NT2/D1 (cell line): ENCODE measurements around the gene ATXN2L.

Experiments used
- DNase-seq: peaks from one replicate; pipeline ENCODE4 v3.0.0-alpha.2; 2011; ENCODE audit warnings: low read depth, low spot score
- H3K27me3 ChIP-seq: 2 replicates; pipeline ENCODE4 v1.6.0; 2011; ENCODE audit warnings: mild to moderate bottlenecking; ENCODE audit not compliant: insufficient read length, insufficient read depth
- H3K36me3 ChIP-seq: 2 replicates; pipeline ENCODE4 v1.6.1; 2011; ENCODE audit warnings: mild to moderate bottlenecking, low read length, mixed read lengths; ENCODE audit not compliant: insufficient read depth, insufficient read length
- H3K4me1 ChIP-seq: 2 replicates; pipeline ENCODE4 v1.5.1; 2011; ENCODE audit not compliant: insufficient read depth, insufficient read length
- H3K4me3 ChIP-seq: 2 replicates; pipeline ENCODE4 v1.5.1; 2011; ENCODE audit warnings: low read depth; ENCODE audit not compliant: insufficient read length
- H3K9ac ChIP-seq: 2 replicates; pipeline ENCODE4 v1.6.0; 2011; ENCODE audit warnings: low read depth; ENCODE audit not compliant: insufficient read length
- H3K9me3 ChIP-seq: 2 replicates; pipeline ENCODE4 v1.5.1; 2011; ENCODE audit warnings: mild to moderate bottlenecking, low read length; ENCODE audit not compliant: insufficient read depth
- SUZ12 ChIP-seq: IDR thresholded peaks from 2 replicates; pipeline ENCODE4 v1.6.1; 2011; ENCODE audit not compliant: insufficient read length, insufficient read depth; ENCODE audit errors: extremely low read depth
- YY1 ChIP-seq: IDR thresholded peaks from 2 replicates; pipeline ENCODE4 v1.6.1; 2011; ENCODE audit not compliant: insufficient read length, insufficient read depth
- ZNF274 ChIP-seq: IDR thresholded peaks from 2 replicates; pipeline ENCODE4 v1.6.1; 2011; ENCODE audit warnings: mild to moderate bottlenecking, low read depth, low read length

Gene ATXN2L

DNA sequence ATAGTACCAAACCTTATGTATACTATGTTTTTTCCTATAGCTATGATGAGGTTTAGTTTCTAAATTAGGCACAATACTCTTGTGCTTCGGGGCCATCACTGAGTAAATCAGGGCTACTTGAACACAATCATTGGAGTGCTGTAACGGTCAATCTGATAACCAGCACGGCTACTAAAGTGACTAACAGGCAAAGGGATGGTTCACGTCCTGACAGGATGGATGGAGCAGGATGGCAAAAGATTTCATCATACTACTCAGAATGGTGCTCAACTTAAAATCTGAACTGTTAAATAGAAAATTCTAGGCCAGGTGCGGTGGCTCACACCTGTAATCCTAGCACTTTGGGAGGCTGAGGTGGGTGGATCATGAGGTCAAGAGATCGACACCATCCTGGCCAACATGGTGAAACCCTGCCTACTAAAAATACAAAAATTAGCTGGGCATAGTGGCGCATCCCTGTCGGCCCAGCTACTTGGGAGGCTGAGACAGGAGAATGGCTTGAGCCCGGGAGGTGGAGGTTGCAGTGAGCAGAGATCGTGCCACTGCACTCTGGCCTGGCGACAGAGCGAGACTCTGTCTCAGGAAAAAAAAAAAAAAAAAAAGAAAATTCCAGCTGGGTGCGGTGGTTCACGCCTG, 16.3 kb downstream of the ATXN2L start:
- Histone ChIP-seq H3K4me3 (no peak overlapping the region), H3K4me1 (peaks cover 4% of the 10 kb centered on the region), H3K9ac (no peak overlapping the region), H3K36me3 (peaks cover 81% of the 10 kb centered on the region), H3K9me3 (no peaks in the 10 kb centered on the region), H3K27me3 (no peaks in the 10 kb centered on the region)
- DNase-seq, result no peak
- TF ChIP-seq YY1, result no peak

DNA sequence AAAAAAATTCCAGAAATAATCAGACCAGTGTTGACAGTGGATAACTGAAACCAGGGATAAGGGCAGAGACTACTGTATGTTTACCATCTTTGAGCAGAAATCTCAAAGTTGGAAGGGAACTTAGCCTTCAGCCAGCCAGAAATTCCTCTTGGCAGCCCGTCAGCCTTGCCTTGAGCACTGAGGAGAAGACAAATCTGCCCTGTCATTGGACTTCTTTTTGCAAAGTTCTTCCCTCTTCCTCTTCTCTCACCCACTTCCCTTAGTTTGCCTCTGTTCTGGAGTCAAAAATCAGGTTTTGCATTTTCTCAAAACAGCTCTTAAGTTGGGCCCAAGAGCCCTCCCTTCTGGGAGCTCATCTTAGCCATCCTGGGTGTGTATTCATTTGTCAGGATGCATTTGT, 17.1 kb downstream of the ATXN2L start:
- H3K4me3 ChIP-seq, result no peak overlapping the region
- no peaks in the 10 kb centered on the region for H3K27me3 ChIP-seq
- H3K4me1 ChIP-seq, result peaks cover 5% of the 10 kb centered on the region
- H3K9me3 ChIP-seq, result no peaks in the 10 kb centered on the region
- H3K36me3 ChIP-seq, result peaks cover 81% of the 10 kb centered on the region
- no peak for DNase-seq
- TF ChIP-seq YY1, result no peak
- no peak for TF ChIP-seq SUZ12
- TF ChIP-seq ZNF274, result no peak
- no peak overlapping the region for H3K9ac ChIP-seq

DNA sequence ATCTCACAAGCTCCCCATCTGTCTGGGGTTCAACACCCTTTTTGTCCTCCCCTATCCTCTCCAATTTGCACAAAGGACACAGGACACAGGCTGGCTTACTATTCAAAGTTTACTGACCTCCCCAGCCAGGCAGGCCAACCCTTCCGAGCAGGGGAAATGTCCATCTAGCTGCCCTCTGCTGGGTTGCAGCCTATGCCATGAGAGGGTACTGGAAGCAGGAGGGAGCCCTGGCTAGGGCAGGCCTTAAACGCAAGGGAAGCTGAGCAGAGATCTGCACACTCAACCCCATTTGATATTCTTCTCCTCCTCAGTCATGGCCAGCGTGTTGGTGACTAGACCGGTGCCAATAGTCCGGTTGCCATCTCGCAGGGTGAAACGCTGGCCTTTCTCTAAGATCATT, 19.9 kb downstream of the ATXN2L start:
- Histone ChIP-seq H3K36me3 (peaks cover 65% of the 10 kb centered on the region), H3K9me3 (no peaks in the 10 kb centered on the region), H3K9ac (no peak overlapping the region), H3K4me1 (peaks cover 8% of the 10 kb centered on the region), H3K27me3 (no peaks in the 10 kb centered on the region), H3K4me3 (no peak overlapping the region)
- DNase-seq, result no peak
- TF ChIP-seq SUZ12, result no peak
- no peak for TF ChIP-seq ZNF274
- TF ChIP-seq YY1, result no peak

GRCh38 chr16:28843766-28844165, 21.0 kb downstream of the ATXN2L start:
- no peaks in the 10 kb centered on the region for H3K9me3 ChIP-seq
- TF ChIP-seq YY1 (no peak), ZNF274 (no peak), SUZ12 (no peak)
- peaks cover 8% of the 10 kb centered on the region for H3K4me1 ChIP-seq
- H3K36me3 ChIP-seq, result peaks cover 54% of the 10 kb centered on the region
- DNase-seq, result no peak
- H3K9ac ChIP-seq, result no peak overlapping the region
- H3K27me3 ChIP-seq, result no peaks in the 10 kb centered on the region
- H3K4me3 ChIP-seq, result no peak overlapping the region

GRCh38 chr16:28844226-28844885, 21.6 kb downstream of the ATXN2L start:
- no peak for DNase-seq
- Histone ChIP-seq H3K9ac (no peak overlapping the region), H3K27me3 (no peaks in the 10 kb centered on the region), H3K4me3 (no peak overlapping the region), H3K9me3 (no peaks in the 10 kb centered on the region), H3K36me3 (peaks cover 48% of the 10 kb centered on the region), H3K4me1 (peaks cover 8% of the 10 kb centered on the region)
- TF ChIP-seq SUZ12, result no peak
- TF ChIP-seq YY1, result no peak
- no peak for TF ChIP-seq ZNF274

GRCh38 chr16:28845293-28845692, 22.5 kb downstream of the ATXN2L start:
- H3K4me1 ChIP-seq, result peaks cover 8% of the 10 kb centered on the region
- H3K36me3 ChIP-seq, result peaks cover 46% of the 10 kb centered on the region
- peak overlapping the region; percentile 100 for H3K4me3 ChIP-seq
- peak overlapping the region; percentile 100 for H3K9ac ChIP-seq
- H3K27me3 ChIP-seq, result no peaks in the 10 kb centered on the region
- no peaks in the 10 kb centered on the region for H3K9me3 ChIP-seq
- no peak for DNase-seq
- no peak for TF ChIP-seq YY1
- no peak for TF ChIP-seq ZNF274
- no peak for TF ChIP-seq SUZ12

DNA sequence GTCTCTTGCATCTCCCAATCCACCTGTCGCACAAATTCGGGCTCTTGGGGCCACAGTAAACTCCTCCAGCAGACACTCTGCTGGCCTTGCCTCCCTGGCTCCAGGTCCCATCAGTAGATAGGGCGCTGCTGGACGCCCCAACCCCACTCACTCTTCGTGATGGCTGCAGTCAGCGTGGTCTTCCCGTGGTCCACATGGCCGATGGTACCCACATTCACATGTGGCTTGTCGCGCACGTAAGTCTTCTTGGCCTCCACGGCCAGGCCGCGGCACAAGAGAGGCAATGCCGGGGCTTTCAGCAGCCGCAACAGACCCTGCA, 22.9 kb downstream of the ATXN2L start:
- Histone ChIP-seq H3K4me3 (peak overlapping the region; percentile 100), H3K27me3 (no peaks in the 10 kb centered on the region), H3K9me3 (no peaks in the 10 kb centered on the region), H3K4me1 (peaks cover 8% of the 10 kb centered on the region), H3K36me3 (peaks cover 46% of the 10 kb centered on the region), H3K9ac (peak overlapping the region; percentile 100)
- DNase-seq, result no peak
- TF ChIP-seq YY1 (no peak), ZNF274 (no peak), SUZ12 (no peak)
